ENCODE results near the gene MYO5B. TPM values are rescaled to one million over a fixed set of nuclear protein-coding genes. Genes with fewer than 3 reads are reported as not detected.

MYO5B gene
- total RNA-seq, 1 donor from 2014 or later: 22.6 TPM

- Histone ChIP-seq H3K4me3 (no peak overlapping the region), H3K9me3 (no peaks in the 10 kb centered on the region), H3K4me1 (peaks cover 26% of the 10 kb centered on the region), H3K27ac (no peak overlapping the region), H3K36me3 (no peaks in the 10 kb centered on the region), H3K27me3 (no peaks in the 10 kb centered on the region)
- DNase-seq (ENCODE audit: extremely low spot score in 2 of 2): no peak
- intact Hi-C loops (cut with DNase I): no loop called here
- TF ChIP-seq POLR2A (IDR thresholded peaks at IDR 0.05) (no peak), CTCF (IDR thresholded peaks at IDR 0.05) (no peak), POLR2AphosphoS5 (IDR thresholded peaks at IDR 0.05; ENCODE audit: insufficient read depth in 1 of 2, low read depth in 1 of 2) (no peak)
Observed at GRCh38 chr18:49974079-49974478, 220.9 kb downstream of the MYO5B start.

- intact Hi-C loops (cut with DNase I): no loop called here
- TF ChIP-seq POLR2A (IDR thresholded peaks at IDR 0.05) (no peak), POLR2AphosphoS5 (IDR thresholded peaks at IDR 0.05; ENCODE audit: insufficient read depth in 1 of 2, low read depth in 1 of 2) (no peak), CTCF (IDR thresholded peaks at IDR 0.05) (no peak)
- Histone ChIP-seq H3K36me3 (no peaks in the 10 kb centered on the region), H3K27ac (no peak overlapping the region), H3K9me3 (no peaks in the 10 kb centered on the region), H3K4me1 (peaks cover 26% of the 10 kb centered on the region), H3K27me3 (no peaks in the 10 kb centered on the region), H3K4me3 (no peak overlapping the region)
- no peak for DNase-seq (ENCODE audit: extremely low spot score in 2 of 2)
Observed at GRCh38 chr18:49973592-49973991, 221.4 kb downstream of the MYO5B start.

GRCh38 chr18:49972535-49972934 is 222.4 kb downstream of the MYO5B start:
- H3K27me3 ChIP-seq: no peaks in the 10 kb centered on the region
- no peak overlapping the region for H3K27ac ChIP-seq
- TF ChIP-seq POLR2A (IDR thresholded peaks at IDR 0.05) (no peak), POLR2AphosphoS5 (IDR thresholded peaks at IDR 0.05; ENCODE audit: insufficient read depth in 1 of 2, low read depth in 1 of 2) (no peak), CTCF (IDR thresholded peaks at IDR 0.05) (no peak)
- no peaks in the 10 kb centered on the region for H3K9me3 ChIP-seq
- H3K4me3 ChIP-seq: no peak overlapping the region
- intact Hi-C loops (cut with DNase I): no loop called here
- no peaks in the 10 kb centered on the region for H3K36me3 ChIP-seq
- DNase-seq (ENCODE audit: extremely low spot score in 2 of 2): no peak
- H3K4me1 ChIP-seq: peaks cover 33% of the 10 kb centered on the region

- no peak overlapping the region for H3K4me3 ChIP-seq
- H3K36me3 ChIP-seq: no peaks in the 10 kb centered on the region
- H3K4me1 ChIP-seq: peaks cover 28% of the 10 kb centered on the region
- DNase-seq (ENCODE audit: extremely low spot score in 2 of 2): no peak
- H3K27ac ChIP-seq: no peak overlapping the region
- no peaks in the 10 kb centered on the region for H3K27me3 ChIP-seq
- TF ChIP-seq POLR2A (IDR thresholded peaks at IDR 0.05) (no peak), POLR2AphosphoS5 (IDR thresholded peaks at IDR 0.05; ENCODE audit: insufficient read depth in 1 of 2, low read depth in 1 of 2) (no peak), CTCF (IDR thresholded peaks at IDR 0.05) (no peak)
- no peaks in the 10 kb centered on the region for H3K9me3 ChIP-seq
- intact Hi-C loops (cut with DNase I): no loop called here
Observed at GRCh38 chr18:49971462-49971861, 223.5 kb downstream of the MYO5B start.

GRCh38 chr18:49970319-49970718 is 224.6 kb downstream of the MYO5B start:
- no peak for DNase-seq (ENCODE audit: extremely low spot score in 2 of 2)
- peaks cover 29% of the 10 kb centered on the region for H3K4me1 ChIP-seq
- H3K4me3 ChIP-seq: no peak overlapping the region
- H3K9me3 ChIP-seq: no peaks in the 10 kb centered on the region
- intact Hi-C loops (cut with DNase I): no loop called here
- H3K27me3 ChIP-seq: no peaks in the 10 kb centered on the region
- no peak overlapping the region for H3K27ac ChIP-seq
- no peaks in the 10 kb centered on the region for H3K36me3 ChIP-seq
- no peak for TF ChIP-seq CTCF (IDR thresholded peaks at IDR 0.05)
- no peak for TF ChIP-seq POLR2A (IDR thresholded peaks at IDR 0.05)
- no peak for TF ChIP-seq POLR2AphosphoS5 (IDR thresholded peaks at IDR 0.05; ENCODE audit: insufficient read depth in 1 of 2, low read depth in 1 of 2)
